ENCODE data around the gene TMEM140. TPM values are rescaled to one million over a fixed set of nuclear protein-coding genes. Genes with fewer than 3 reads are reported as not detected.

Gene TMEM140
- total and polyA plus RNA-seq, 2 of the 13 experiments (the other 11 are each of a cell fraction or from before 2014, with no cell fraction given): 9.2 to 21.7 TPM

GRCh38 chr7:135143885-135144668, 3.8 kb upstream of the TMEM140 start (continued):
- TF ChIP-seq ZMYM4 (CRISPR knock-in tag; IDR thresholded peaks at IDR 0.05) (peak; percentile 70), ARID5B (CRISPR knock-in tag; IDR thresholded peaks at IDR 0.05) (peak; percentile 48), RARA (CRISPR knock-in tag; IDR thresholded peaks at IDR 0.05) (peak; percentile 68), CCAR2 (optimal IDR thresholded peaks at IDR 0.05; ENCODE audit: low read depth, low read length) (no peak), POLR2A (IDR thresholded peaks at IDR 0.05; ENCODE audit: insufficient read depth in 1 of 2, low read depth in 2 of 2, low read length in 2 of 2) (no peak), ZNF160 (CRISPR knock-in tag; IDR thresholded peaks at IDR 0.05) (no peak), TBX2 (CRISPR knock-in tag; IDR thresholded peaks at IDR 0.05; ENCODE audit: borderline replicate concordance) (no peak), SNAI1 (CRISPR knock-in tag; IDR thresholded peaks at IDR 0.05; ENCODE audit: borderline replicate concordance) (no peak), NR2F6 (IDR thresholded peaks at IDR 0.05) (peak; percentile 81), NR2F6 (CRISPR knock-in tag; IDR thresholded peaks at IDR 0.05) (peak; percentile 84), NR2F1 (CRISPR knock-in tag; IDR thresholded peaks at IDR 0.05) (peak; percentile 76 to 90), ZNF138 (CRISPR knock-in tag; IDR thresholded peaks at IDR 0.05; ENCODE audit: low read depth) (no peak)
- TF ChIP-seq, protein P1, sequence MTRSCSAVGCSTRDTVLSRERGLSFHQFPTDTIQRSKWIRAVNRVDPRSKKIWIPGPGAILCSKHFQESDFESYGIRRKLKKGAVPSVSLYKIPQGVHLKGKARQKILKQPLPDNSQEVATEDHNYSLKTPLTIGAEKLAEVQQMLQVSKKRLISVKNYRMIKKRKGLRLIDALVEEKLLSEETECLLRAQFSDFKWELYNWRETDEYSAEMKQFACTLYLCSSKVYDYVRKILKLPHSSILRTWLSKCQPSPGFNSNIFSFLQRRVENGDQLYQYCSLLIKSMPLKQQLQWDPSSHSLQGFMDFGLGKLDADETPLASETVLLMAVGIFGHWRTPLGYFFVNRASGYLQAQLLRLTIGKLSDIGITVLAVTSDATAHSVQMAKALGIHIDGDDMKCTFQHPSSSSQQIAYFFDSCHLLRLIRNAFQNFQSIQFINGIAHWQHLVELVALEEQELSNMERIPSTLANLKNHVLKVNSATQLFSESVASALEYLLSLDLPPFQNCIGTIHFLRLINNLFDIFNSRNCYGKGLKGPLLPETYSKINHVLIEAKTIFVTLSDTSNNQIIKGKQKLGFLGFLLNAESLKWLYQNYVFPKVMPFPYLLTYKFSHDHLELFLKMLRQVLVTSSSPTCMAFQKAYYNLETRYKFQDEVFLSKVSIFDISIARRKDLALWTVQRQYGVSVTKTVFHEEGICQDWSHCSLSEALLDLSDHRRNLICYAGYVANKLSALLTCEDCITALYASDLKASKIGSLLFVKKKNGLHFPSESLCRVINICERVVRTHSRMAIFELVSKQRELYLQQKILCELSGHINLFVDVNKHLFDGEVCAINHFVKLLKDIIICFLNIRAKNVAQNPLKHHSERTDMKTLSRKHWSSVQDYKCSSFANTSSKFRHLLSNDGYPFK (CRISPR knock-in tag; IDR thresholded peaks at IDR 0.05; ENCODE audit: borderline replicate concordance): no peak
